ENCODE data around the gene SNX13. TPM values are rescaled to one million over a fixed set of nuclear protein-coding genes. Genes with fewer than 3 reads are reported as not detected.
"Not testable (repeated sequence)": the region's sequence is repeated elsewhere in the genome, so short reads cannot be mapped to it uniquely, and the experiment has no call there.

The SNX13 gene
- total and polyA plus RNA-seq, 2 donors (not counting 1 experiment from before 2014, with no cell fraction given): 6.5 to 58.1 TPM

DNA sequence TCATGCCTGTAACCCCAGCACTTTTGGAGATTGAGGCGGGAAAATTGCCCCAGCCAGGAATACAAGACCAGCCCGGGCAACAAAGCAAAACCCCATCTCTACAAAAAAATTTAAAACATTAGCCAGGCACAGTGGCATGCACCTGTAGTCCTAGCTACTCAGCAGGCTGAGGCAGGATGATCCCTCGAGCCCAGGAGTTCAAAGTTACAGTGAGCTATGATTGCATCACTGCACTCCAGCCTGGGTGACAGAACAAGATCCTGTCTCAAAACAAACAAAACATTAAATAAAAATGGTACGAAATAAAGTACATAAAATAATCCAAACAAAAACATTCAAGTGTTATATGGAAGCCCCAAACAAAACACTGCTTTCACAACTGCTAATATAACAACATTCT, 125.0 kb downstream of the SNX13 start:
- Histone ChIP-seq H3K9ac (ENCODE audit: low read length) (no peak overlapping the region), H3K4me3 (ENCODE audit: control extremely low read depth in 1 of 5, extremely low read depth in 1 of 5, insufficient read depth in 1 of 5, low read depth in 2 of 5, low read length in 4 of 5) (no peak overlapping the region), H2AFZ (ENCODE audit: insufficient read depth, low read depth, low read length, poor library complexity, severe bottlenecking) (no peak overlapping the region), H4K20me1 (ENCODE audit: control insufficient read depth, insufficient read depth, low read length, poor library complexity, severe bottlenecking) (no peaks in the 10 kb centered on the region), H3K27me3 (replicated peaks in 1 of 4; ENCODE audit: control extremely low read depth in 1 of 4, control insufficient read depth in 3 of 4, insufficient read depth in 4 of 4, low read length in 3 of 4) (no peaks in the 10 kb centered on the region), H3K36me3 (replicated peaks in 1 of 2; ENCODE audit: control extremely low read depth in 1 of 2, control insufficient read depth in 1 of 2, extremely low read depth in 1 of 2, insufficient read depth in 2 of 2, low read length in 1 of 2) (peaks cover 8 to 24% of the 10 kb centered on the region in 2 experiments), H3K79me2 (ENCODE audit: control insufficient read depth, insufficient read depth, low read length) (no peaks in the 10 kb centered on the region), H3K4me2 (replicated peaks; ENCODE audit: low read depth, low read length, poor library complexity, severe bottlenecking) (no peak overlapping the region), H3K9me3 (ENCODE audit: control extremely low read depth in 1 of 3, control insufficient read depth in 2 of 3, insufficient read depth in 1 of 3, low read length in 2 of 3) (peaks cover 0 to 4% (median 2%) of the 10 kb centered on the region in 3 donors), H3K4me1 (ENCODE audit: control insufficient read depth in 2 of 2, insufficient read depth in 2 of 2, low read length in 2 of 2) (no peaks in the 10 kb centered on the region), H3K27ac (ENCODE audit: low read length in 2 of 2) (no peak overlapping the region)
- Mint-ChIP-seq H3K4me1 (no peaks in the 10 kb centered on the region), H3K4me3 (no peak overlapping the region), H3K27ac (no peak overlapping the region), H3K27me3 (no peaks in the 10 kb centered on the region), H3K9me3 (ENCODE audit: insufficient read depth) (peaks cover 11% of the 10 kb centered on the region)
- ChIA-PET CTCF (no interaction called here), POLR2A (no interaction called here)
- 93% methylated on average over 3 of the region's 4 CpGs for WGBS (ENCODE audit: insufficient coverage)
- DNase-seq: no peak
- ATAC-seq (ENCODE audit: low read depth): no peak
- TF ChIP-seq, protein P1, sequence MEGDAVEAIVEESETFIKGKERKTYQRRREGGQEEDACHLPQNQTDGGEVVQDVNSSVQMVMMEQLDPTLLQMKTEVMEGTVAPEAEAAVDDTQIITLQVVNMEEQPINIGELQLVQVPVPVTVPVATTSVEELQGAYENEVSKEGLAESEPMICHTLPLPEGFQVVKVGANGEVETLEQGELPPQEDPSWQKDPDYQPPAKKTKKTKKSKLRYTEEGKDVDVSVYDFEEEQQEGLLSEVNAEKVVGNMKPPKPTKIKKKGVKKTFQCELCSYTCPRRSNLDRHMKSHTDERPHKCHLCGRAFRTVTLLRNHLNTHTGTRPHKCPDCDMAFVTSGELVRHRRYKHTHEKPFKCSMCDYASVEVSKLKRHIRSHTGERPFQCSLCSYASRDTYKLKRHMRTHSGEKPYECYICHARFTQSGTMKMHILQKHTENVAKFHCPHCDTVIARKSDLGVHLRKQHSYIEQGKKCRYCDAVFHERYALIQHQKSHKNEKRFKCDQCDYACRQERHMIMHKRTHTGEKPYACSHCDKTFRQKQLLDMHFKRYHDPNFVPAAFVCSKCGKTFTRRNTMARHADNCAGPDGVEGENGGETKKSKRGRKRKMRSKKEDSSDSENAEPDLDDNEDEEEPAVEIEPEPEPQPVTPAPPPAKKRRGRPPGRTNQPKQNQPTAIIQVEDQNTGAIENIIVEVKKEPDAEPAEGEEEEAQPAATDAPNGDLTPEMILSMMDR (IDR thresholded peaks at IDR 0.05): no peak
- no peak for TF ChIP-seq EZH2 (IDR thresholded peaks at IDR 0.05; ENCODE audit: borderline replicate concordance, insufficient read depth, low read depth, low read length, poor library complexity, severe bottlenecking)
- intact Hi-C loops (cut with micrococcal nuclease): no loop called here

DNA sequence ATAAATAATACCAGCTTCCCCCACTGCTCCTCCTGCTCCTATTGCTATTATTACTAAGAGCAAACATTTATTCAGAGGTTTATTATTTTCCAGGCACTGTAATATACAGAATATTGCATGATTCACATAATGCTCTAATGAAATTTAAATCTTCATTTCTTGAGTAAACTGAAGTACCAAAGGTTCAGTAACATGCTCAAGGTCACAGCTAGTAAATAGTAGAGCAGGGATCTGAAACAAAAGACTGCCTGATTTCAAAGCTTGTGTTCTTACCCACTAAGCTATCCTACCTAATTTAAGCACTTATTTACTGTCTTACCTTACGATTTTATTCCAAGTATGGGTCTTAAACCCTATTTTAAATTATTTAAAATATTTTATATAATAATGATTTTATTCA, 126.2 kb downstream of the SNX13 start:
- DNase-seq: no peak
- Histone ChIP-seq H3K4me3 (ENCODE audit: control extremely low read depth in 1 of 5, extremely low read depth in 1 of 5, insufficient read depth in 1 of 5, low read depth in 2 of 5, low read length in 4 of 5) (no peak overlapping the region), H3K9me3 (ENCODE audit: control extremely low read depth in 1 of 3, control insufficient read depth in 2 of 3, insufficient read depth in 1 of 3, low read length in 2 of 3) (peaks cover 0 to 4% (median 2%) of the 10 kb centered on the region in 3 donors), H3K79me2 (ENCODE audit: control insufficient read depth, insufficient read depth, low read length) (no peaks in the 10 kb centered on the region), H3K4me2 (replicated peaks; ENCODE audit: low read depth, low read length, poor library complexity, severe bottlenecking) (no peak overlapping the region), H3K27me3 (replicated peaks in 1 of 4; ENCODE audit: control extremely low read depth in 1 of 4, control insufficient read depth in 3 of 4, insufficient read depth in 4 of 4, low read length in 3 of 4) (no peaks in the 10 kb centered on the region), H3K27ac (ENCODE audit: low read length in 2 of 2) (no peak overlapping the region), H3K4me1 (ENCODE audit: control insufficient read depth in 2 of 2, insufficient read depth in 2 of 2, low read length in 2 of 2) (no peaks in the 10 kb centered on the region), H2AFZ (ENCODE audit: insufficient read depth, low read depth, low read length, poor library complexity, severe bottlenecking) (no peak overlapping the region), H3K9ac (ENCODE audit: low read length) (no peak overlapping the region), H4K20me1 (ENCODE audit: control insufficient read depth, insufficient read depth, low read length, poor library complexity, severe bottlenecking) (no peaks in the 10 kb centered on the region), H3K36me3 (replicated peaks in 1 of 2; ENCODE audit: control extremely low read depth in 1 of 2, control insufficient read depth in 1 of 2, extremely low read depth in 1 of 2, insufficient read depth in 2 of 2, low read length in 1 of 2) (peaks cover 8 to 24% of the 10 kb centered on the region in 2 experiments)
- TF ChIP-seq EZH2 (IDR thresholded peaks at IDR 0.05; ENCODE audit: borderline replicate concordance, insufficient read depth, low read depth, low read length, poor library complexity, severe bottlenecking): no peak
- TF ChIP-seq, protein P1 (IDR thresholded peaks at IDR 0.05): no peak
- intact Hi-C loops (cut with micrococcal nuclease): no loop called here
- ChIA-PET POLR2A (no interaction called here), CTCF (interaction anchor here (1.0 to 1.6 kb wide), 2 partner anchors 44 to 51 kb away, joined by 3 to 4 read pairs; no protein-coding TSS in a partner anchor)
- ATAC-seq (ENCODE audit: low read depth): no peak
- Mint-ChIP-seq H3K4me1 (no peaks in the 10 kb centered on the region), H3K9me3 (ENCODE audit: insufficient read depth) (peaks cover 11% of the 10 kb centered on the region), H3K4me3 (no peak overlapping the region), H3K27ac (no peak overlapping the region), H3K27me3 (no peaks in the 10 kb centered on the region)
- WGBS (ENCODE audit: insufficient coverage): no CpG with 5 or more reads among the region's 1 CpG

DNA sequence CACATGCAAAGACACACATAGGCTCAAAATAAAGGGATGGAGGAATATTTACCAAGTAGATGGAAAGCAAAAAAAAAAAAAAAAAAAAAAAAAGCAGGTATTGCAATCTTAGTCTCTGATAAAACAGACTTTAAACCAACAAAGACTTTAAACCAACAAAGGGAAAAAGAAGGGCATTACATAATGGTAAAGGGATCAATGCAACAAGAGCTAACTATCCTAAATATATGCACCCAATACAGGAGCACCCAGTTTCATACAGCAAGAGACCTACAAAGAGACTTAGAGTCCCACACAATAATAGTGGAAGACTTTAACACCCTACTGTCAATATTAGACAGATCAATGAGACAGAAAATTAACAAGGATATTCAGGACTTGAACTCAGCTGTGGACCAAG, 131.1 kb downstream of the SNX13 start:
- peaks cover 11% of the 10 kb centered on the region for H3K9me3 Mint-ChIP-seq (ENCODE audit: insufficient read depth)
- H3K4me2 ChIP-seq (replicated peaks; ENCODE audit: low read depth, low read length, poor library complexity, severe bottlenecking); H3K27me3 Mint-ChIP-seq; H3K9ac ChIP-seq (ENCODE audit: low read length); H3K4me1 ChIP-seq (ENCODE audit: control insufficient read depth in 2 of 2, insufficient read depth in 2 of 2, low read length in 2 of 2); H3K4me3 ChIP-seq (ENCODE audit: control extremely low read depth in 1 of 5, extremely low read depth in 1 of 5, insufficient read depth in 1 of 5, low read depth in 2 of 5, low read length in 4 of 5); ATAC-seq (ENCODE audit: low read depth); H3K4me3 Mint-ChIP-seq; H4K20me1 ChIP-seq (ENCODE audit: control insufficient read depth, insufficient read depth, low read length, poor library complexity, severe bottlenecking); H3K4me1 Mint-ChIP-seq; H3K27ac ChIP-seq (ENCODE audit: low read length in 2 of 2); H3K79me2 ChIP-seq (ENCODE audit: control insufficient read depth, insufficient read depth, low read length); H3K27me3 ChIP-seq (replicated peaks in 1 of 4; ENCODE audit: control extremely low read depth in 1 of 4, control insufficient read depth in 3 of 4, insufficient read depth in 4 of 4, low read length in 3 of 4); H3K27ac Mint-ChIP-seq; DNase-seq; CTCF ChIA-PET; H3K9me3 ChIP-seq (ENCODE audit: control extremely low read depth in 1 of 3, control insufficient read depth in 2 of 3, insufficient read depth in 1 of 3, low read length in 2 of 3); intact Hi-C loops (cut with micrococcal nuclease); H2AFZ ChIP-seq (ENCODE audit: insufficient read depth, low read depth, low read length, poor library complexity, severe bottlenecking); POLR2A ChIA-PET: not testable (repeated sequence)
- H3K36me3 ChIP-seq (replicated peaks in 1 of 2; ENCODE audit: control extremely low read depth in 1 of 2, control insufficient read depth in 1 of 2, extremely low read depth in 1 of 2, insufficient read depth in 2 of 2, low read length in 1 of 2): peaks cover 5 to 15% of the 10 kb centered on the region in 2 experiments
